C4-2B (cell line): ENCODE measurements around the gene NHP2.

Source experiments
- H3K27ac ChIP-seq: fragments of 450-650 bp; 2 replicates; pipeline ENCODE4 v1.5.1; 2017
- ZFX ChIP-seq: fragments of 450-650 bp; IDR thresholded peaks from 2 replicates; pipeline ENCODE4 v1.6.1; 2017
- TF ChIP-seq, protein P1 (sequence below): fragments of 450-650 bp; conservative IDR thresholded peaks from 2 replicates; pipeline ENCODE4 v1.5.1; 2017; ENCODE audit warnings: mild to moderate bottlenecking

NHP2 gene

DNA sequence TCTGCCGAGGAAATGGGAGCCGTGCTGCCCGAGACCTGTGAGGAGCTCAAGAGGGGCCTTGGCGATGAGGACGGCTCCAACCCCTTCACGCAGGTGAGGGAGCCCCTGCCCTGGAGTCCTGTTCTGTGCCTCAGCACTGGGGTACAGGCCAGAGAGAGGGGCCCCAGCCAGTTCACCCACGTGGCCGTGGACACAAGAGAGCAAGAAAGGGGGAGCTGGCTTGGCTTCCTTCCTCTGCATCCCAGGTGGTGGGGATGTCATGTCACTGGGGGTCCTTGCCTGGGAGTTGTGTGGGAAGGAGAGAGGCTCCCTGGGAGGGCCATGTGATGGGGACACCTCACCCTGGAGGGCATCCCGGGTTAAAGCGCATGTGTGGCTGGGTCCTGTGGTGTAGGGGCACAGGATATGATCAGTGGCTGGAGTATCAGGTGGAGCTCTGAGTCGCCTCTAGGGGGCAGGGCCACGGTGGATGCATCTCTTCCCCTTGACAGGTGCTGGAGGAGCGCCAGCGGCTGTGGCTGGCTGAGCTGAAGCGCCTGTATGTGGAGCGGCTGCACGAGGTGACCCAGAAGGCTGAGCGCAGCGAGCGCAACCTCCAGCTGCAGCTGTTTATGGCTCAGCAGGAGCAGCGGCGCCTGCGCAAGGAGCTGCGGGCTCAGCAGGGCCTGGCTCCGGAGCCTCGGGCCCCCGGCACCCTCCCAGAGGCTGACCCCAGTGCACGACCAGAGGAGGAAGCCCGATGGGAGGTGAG, 32.9 kb downstream of the NHP2 start:
- TF ChIP-seq, protein P1, sequence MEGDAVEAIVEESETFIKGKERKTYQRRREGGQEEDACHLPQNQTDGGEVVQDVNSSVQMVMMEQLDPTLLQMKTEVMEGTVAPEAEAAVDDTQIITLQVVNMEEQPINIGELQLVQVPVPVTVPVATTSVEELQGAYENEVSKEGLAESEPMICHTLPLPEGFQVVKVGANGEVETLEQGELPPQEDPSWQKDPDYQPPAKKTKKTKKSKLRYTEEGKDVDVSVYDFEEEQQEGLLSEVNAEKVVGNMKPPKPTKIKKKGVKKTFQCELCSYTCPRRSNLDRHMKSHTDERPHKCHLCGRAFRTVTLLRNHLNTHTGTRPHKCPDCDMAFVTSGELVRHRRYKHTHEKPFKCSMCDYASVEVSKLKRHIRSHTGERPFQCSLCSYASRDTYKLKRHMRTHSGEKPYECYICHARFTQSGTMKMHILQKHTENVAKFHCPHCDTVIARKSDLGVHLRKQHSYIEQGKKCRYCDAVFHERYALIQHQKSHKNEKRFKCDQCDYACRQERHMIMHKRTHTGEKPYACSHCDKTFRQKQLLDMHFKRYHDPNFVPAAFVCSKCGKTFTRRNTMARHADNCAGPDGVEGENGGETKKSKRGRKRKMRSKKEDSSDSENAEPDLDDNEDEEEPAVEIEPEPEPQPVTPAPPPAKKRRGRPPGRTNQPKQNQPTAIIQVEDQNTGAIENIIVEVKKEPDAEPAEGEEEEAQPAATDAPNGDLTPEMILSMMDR, result peak; percentile 91
- TF ChIP-seq ZFX, result no peak
- peak overlapping the region; percentile 40 for H3K27ac ChIP-seq

DNA sequence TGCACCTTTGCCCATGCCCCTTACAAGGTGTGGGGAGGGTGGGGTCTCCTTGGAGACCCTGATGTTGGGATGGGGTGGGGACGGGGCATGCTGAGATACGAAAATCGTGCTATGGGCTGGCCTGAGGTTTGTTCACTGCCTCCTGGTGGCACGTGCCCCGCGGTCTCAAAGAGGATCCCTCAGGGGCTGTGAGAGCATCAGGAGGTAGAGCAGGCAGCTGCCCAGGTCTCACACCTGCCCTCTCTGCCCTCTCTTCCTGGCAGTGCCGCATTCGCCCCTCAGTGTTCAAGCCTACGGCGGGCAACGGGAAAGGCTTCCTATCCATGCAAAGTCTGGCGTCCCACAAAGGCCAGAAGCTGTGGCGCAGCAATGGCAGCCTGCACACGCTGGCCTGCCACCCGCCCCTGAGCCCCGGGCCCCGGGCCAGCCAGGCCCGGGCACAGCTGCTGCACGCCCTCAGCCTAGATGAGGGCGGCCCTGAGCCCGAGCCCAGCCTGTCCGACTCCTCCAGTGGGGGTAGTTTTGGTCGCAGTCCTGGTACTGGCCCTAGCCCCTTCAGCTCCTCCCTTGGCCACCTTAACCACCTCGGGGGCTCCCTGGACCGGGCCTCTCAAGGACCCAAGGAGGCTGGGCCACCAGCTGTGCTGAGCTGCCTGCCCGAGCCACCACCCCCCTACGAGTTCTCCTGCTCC, 33.6 kb downstream of the NHP2 start:
- no peak overlapping the region; the same call in 1 of the 2 replicates for H3K27ac ChIP-seq
- TF ChIP-seq, protein P1, result no peak
- no peak for TF ChIP-seq ZFX

DNA sequence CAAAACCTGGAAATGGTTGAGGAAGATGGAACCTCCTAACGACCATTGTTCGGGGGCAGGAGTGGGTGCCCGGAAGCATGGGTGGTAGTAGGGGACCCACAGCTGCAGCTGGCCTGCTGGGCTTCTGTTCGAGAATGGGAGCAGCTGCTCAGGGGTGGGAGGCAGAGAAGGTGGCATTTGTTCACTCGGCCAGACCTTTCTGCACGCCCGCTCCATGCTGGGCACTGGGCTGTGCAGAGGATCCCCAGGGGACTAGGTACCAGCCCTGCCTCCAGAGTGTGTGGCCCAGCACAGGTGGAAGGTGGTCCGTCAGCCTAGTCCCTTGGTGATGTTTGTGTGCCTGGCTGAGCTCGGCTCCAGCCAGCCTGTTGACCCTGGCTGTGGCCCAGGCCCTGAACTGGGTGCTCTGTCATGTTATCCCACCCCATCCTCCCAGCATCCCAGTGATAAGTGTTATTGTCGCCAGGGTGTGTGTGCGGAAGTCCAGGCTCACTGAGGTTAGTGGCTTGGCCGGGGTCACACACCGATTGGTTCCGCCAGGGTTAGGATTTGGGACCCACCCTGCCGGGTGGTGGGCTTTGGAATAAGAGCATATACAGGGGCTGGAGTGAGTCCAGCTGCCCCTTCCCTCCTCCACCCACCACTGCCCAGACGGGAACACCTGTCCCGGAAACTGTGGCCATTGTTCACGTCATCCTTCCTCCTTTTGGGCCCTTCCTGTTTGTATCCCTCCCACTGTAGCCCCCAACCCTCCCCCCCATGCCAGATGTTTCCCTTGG, 35.6 kb downstream of the NHP2 start:
- H3K27ac ChIP-seq, result no peak overlapping the region

DNA sequence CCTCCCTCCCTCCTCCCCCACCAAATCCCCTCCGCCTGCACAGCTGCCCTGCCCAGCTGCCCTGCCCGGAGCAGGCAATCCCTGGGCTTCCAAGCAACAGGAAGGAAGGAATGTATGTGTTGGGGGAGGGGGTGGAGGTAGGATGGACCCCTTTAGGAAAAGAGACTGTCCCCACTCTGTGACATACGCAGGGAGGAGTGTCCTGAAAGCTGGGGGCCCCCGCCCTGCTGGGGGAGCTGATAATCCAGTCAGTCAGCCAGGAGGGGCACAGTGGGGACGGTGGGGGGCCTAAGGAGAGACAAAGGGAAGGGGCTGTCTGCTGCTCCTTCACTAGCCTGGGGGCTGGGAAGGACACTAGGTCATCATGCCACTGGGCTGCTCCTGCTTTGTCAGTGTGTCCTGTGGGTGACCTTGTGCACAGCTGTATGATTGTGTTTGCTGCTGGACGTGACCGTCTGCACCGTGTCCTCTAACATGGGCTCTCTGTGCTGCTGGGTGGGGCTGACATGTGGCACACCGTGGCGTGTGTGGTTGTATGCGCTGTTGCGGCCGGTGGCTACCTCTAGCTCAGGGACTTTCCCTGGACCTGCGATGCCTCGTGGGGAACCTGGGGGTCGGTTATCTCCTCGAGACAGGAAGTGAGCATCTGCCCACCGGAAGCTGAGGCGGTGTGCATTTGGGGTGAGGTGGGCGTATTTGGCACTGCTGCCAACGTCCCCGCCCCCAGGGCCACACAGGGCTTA, 37.4 kb downstream of the NHP2 start:
- no peak overlapping the region for H3K27ac ChIP-seq
- no peak for TF ChIP-seq ZFX
- TF ChIP-seq, protein P1, result no peak

More for the DNA sequence above, 35.6 kb downstream of the NHP2 start:
- TF ChIP-seq, protein P1, result no peak
- no peak for TF ChIP-seq ZFX

DNA sequence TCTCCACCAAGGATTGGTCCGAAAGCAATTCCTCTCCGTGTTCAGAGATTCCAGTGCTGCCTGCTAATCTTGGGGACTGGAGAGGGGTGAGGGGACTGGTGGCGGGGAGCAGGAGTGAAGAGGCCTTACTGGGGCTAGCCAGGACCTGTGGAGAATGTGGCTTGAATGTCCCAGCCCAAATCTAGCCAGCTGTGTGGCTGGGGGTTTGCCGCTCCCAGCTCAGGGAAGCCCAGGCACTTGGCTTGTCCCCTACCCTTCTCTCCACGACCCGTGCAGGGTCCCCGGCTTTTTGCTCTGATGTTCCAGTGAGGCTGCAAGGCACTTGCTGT, 37.9 kb downstream of the NHP2 start:
- no peak overlapping the region for H3K27ac ChIP-seq
- TF ChIP-seq, protein P1, result no peak
- no peak for TF ChIP-seq ZFX

DNA sequence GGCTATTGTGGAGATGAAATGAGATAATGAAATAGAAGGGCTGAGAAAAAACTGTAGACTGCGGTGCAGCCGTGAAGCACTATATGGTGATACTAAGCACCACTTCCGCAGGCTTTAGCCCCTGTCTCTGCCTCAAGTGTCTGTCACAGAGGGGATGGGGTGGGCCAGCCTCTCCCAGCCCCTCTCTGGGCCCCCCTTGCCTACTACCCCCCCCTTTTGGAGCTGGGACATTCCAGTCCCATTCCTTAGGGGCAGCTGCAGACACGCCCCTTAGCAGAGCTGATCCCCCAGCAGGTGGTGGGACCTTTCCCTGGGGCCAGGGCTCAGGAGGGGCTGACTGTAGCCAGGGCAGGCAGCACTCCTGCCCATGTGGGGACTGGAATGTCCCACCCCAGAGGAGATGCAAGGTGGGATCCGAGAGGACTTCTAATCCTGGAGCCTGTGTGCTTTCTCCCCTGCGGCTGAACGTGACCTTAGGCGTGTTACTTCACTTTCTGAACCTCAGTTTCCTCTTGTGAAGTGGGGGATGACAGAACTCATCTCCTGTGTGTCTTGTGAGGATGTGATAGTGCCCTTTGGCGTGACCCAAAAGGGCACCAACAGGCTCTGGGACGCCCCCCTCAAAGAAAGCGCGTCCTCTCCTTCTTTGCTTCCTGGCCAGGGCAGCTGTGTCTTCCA, 38.4 kb downstream of the NHP2 start:
- H3K27ac ChIP-seq, result no peak overlapping the region
- TF ChIP-seq, protein P1, result no peak
- no peak for TF ChIP-seq ZFX
